ENCODE results near the gene SPATA46. TPM values are rescaled to one million over a fixed set of nuclear protein-coding genes. Genes with fewer than 3 reads are reported as not detected.

Gene SPATA46
- total RNA-seq, 1 donor from 2014 or later = not detected

- TF ChIP-seq, protein P1, sequence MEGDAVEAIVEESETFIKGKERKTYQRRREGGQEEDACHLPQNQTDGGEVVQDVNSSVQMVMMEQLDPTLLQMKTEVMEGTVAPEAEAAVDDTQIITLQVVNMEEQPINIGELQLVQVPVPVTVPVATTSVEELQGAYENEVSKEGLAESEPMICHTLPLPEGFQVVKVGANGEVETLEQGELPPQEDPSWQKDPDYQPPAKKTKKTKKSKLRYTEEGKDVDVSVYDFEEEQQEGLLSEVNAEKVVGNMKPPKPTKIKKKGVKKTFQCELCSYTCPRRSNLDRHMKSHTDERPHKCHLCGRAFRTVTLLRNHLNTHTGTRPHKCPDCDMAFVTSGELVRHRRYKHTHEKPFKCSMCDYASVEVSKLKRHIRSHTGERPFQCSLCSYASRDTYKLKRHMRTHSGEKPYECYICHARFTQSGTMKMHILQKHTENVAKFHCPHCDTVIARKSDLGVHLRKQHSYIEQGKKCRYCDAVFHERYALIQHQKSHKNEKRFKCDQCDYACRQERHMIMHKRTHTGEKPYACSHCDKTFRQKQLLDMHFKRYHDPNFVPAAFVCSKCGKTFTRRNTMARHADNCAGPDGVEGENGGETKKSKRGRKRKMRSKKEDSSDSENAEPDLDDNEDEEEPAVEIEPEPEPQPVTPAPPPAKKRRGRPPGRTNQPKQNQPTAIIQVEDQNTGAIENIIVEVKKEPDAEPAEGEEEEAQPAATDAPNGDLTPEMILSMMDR (IDR thresholded peaks at IDR 0.05; ENCODE audit: unreplicated experiment) = no peak
- peaks cover 27% of the 10 kb centered on the region for H3K4me1 Mint-ChIP-seq (ENCODE audit: unreplicated experiment)
Measured at GRCh38 chr1:162381941-162382750, 5.5 kb upstream of the SPATA46 start.

GRCh38 chr1:162381383-162381782, 4.7 kb upstream of the SPATA46 start, which contains the start of gene C1orf226:
TSS of gene C1orf226 (plus strand) at chr1:162381728. CDS start at chr1:162381902, 174 bp downstream.
- Mint-ChIP-seq H3K36me3 (ENCODE audit: low read depth, unreplicated experiment) (peaks cover 34% of the 10 kb centered on the region), H3K27me3 (ENCODE audit: unreplicated experiment) (peaks cover 8% of the 10 kb centered on the region), H3K4me1 (ENCODE audit: unreplicated experiment) (peaks cover 26% of the 10 kb centered on the region), H3K9me3 (ENCODE audit: unreplicated experiment) (no peaks in the 10 kb centered on the region), H3K4me3 (ENCODE audit: unreplicated experiment) (no peak within 1 kb of the TSS), H3K27ac (ENCODE audit: unreplicated experiment) (no peak within 1 kb of the TSS)
- no peak for DNase-seq (ENCODE audit: low spot score)
- TF ChIP-seq, protein P1 (IDR thresholded peaks at IDR 0.05; ENCODE audit: unreplicated experiment) = no peak

More at GRCh38 chr1:162381941-162382750, 5.5 kb upstream of the SPATA46 start:
- peaks cover 41% of the 10 kb centered on the region for H3K36me3 Mint-ChIP-seq (ENCODE audit: low read depth, unreplicated experiment)
- H3K9me3 Mint-ChIP-seq (ENCODE audit: unreplicated experiment) = no peaks in the 10 kb centered on the region
- H3K27ac Mint-ChIP-seq (ENCODE audit: unreplicated experiment) = no peak overlapping the region
- DNase-seq (ENCODE audit: low spot score) = no peak
- peaks cover 7% of the 10 kb centered on the region for H3K27me3 Mint-ChIP-seq (ENCODE audit: unreplicated experiment)
- H3K4me3 Mint-ChIP-seq (ENCODE audit: unreplicated experiment) = no peak overlapping the region

GRCh38 chr1:162380061-162380846, 3.6 kb upstream of the SPATA46 start:
- peaks cover 13% of the 10 kb centered on the region for H3K27me3 Mint-ChIP-seq (ENCODE audit: unreplicated experiment)
- no peaks in the 10 kb centered on the region for H3K9me3 Mint-ChIP-seq (ENCODE audit: unreplicated experiment)
- H3K4me3 Mint-ChIP-seq (ENCODE audit: unreplicated experiment) = no peak overlapping the region
- H3K27ac Mint-ChIP-seq (ENCODE audit: unreplicated experiment) = no peak overlapping the region
- H3K4me1 Mint-ChIP-seq (ENCODE audit: unreplicated experiment) = peaks cover 22% of the 10 kb centered on the region
- DNase-seq (ENCODE audit: low spot score) = no peak
- TF ChIP-seq, protein P1 (IDR thresholded peaks at IDR 0.05; ENCODE audit: unreplicated experiment) = no peak
- peaks cover 33% of the 10 kb centered on the region for H3K36me3 Mint-ChIP-seq (ENCODE audit: low read depth, unreplicated experiment)

GRCh38 chr1:162375463-162375862, 1.2 kb downstream of the SPATA46 start:
- Mint-ChIP-seq H3K9me3 (ENCODE audit: unreplicated experiment) (no peaks in the 10 kb centered on the region), H3K4me1 (ENCODE audit: unreplicated experiment) (peaks cover 7% of the 10 kb centered on the region), H3K36me3 (ENCODE audit: low read depth, unreplicated experiment) (peaks cover 24% of the 10 kb centered on the region), H3K27ac (ENCODE audit: unreplicated experiment) (no peak overlapping the region), H3K27me3 (ENCODE audit: unreplicated experiment) (peaks cover 17% of the 10 kb centered on the region), H3K4me3 (ENCODE audit: unreplicated experiment) (no peak overlapping the region)
- TF ChIP-seq, protein P1 (IDR thresholded peaks at IDR 0.05; ENCODE audit: unreplicated experiment) = no peak
- no peak for DNase-seq (ENCODE audit: low spot score)
